ENCODE data around the gene LYVE1.

- TF ChIP-seq, protein P1, sequence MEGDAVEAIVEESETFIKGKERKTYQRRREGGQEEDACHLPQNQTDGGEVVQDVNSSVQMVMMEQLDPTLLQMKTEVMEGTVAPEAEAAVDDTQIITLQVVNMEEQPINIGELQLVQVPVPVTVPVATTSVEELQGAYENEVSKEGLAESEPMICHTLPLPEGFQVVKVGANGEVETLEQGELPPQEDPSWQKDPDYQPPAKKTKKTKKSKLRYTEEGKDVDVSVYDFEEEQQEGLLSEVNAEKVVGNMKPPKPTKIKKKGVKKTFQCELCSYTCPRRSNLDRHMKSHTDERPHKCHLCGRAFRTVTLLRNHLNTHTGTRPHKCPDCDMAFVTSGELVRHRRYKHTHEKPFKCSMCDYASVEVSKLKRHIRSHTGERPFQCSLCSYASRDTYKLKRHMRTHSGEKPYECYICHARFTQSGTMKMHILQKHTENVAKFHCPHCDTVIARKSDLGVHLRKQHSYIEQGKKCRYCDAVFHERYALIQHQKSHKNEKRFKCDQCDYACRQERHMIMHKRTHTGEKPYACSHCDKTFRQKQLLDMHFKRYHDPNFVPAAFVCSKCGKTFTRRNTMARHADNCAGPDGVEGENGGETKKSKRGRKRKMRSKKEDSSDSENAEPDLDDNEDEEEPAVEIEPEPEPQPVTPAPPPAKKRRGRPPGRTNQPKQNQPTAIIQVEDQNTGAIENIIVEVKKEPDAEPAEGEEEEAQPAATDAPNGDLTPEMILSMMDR (conservative IDR thresholded peaks at IDR 0.05), result no peak
- TF ChIP-seq ZFX (IDR thresholded peaks at IDR 0.05), result no peak
Observed at GRCh38 chr11:10611979-10612862, 43.8 kb upstream of the LYVE1 start.

Measured in C4-2B (cell line).